ENCODE measurements around the gene PATJ.
A peak's percentile ranks its signal among the peaks of the same experiment; 100 is the strongest.
"Not testable (repeated sequence)": the region's sequence is repeated elsewhere in the genome, so short reads cannot be mapped to it uniquely, and the experiment has no call there.

PATJ gene

DNA sequence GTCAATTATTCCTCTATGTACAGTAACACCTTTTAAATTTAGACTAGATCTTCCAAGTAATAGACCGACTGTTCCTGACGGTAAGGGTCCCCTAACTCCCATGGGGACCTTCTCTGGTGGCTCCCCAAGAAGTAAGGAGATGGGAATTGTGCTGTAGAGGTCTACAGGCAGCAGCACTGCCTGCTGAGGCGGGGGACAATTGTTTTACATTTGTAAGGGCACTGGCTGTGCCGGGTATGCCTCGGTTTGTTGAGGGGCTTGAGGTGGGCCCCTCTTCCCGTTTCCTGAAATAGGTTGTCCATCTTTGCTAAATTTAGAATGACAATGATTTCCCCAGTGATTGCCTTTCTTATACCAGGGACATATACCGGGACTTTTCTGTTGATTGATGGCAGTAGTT lies 439.3 kb downstream of the PATJ start:
- DNase-seq = no peak

- DNase-seq = not testable (repeated sequence)
Measured at GRCh38 chr1:62182157-62182556, 439.9 kb downstream of the PATJ start.

- not testable (repeated sequence) for DNase-seq
Measured at GRCh38 chr1:62183164-62184020, 441.1 kb downstream of the PATJ start.

GRCh38 chr1:62184336-62184735 lies 442.1 kb downstream of the PATJ start:
- no peak for DNase-seq

GRCh38 chr1:62185233-62185632 lies 443.0 kb downstream of the PATJ start:
- DNase-seq = not testable (repeated sequence)

DNA sequence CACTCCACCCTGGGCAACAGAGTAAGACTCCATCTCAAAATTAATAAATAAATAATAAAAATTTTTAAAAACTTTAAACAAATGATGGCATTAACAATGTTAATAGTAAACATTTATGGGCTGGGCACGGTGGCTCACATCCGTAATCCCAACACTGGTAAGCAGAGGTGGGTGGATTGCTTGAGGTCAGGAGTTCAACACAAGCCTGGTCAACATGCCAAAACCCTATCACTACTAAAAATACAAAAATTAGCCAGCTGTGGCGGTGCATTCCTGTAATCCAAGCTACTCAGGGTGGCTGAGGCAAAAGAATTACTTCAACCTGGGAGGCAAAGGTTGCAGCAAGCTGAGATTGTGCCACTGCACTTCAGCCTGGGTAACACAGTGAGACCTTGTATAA lies 443.4 kb downstream of the PATJ start:
- no peak for DNase-seq

DNA sequence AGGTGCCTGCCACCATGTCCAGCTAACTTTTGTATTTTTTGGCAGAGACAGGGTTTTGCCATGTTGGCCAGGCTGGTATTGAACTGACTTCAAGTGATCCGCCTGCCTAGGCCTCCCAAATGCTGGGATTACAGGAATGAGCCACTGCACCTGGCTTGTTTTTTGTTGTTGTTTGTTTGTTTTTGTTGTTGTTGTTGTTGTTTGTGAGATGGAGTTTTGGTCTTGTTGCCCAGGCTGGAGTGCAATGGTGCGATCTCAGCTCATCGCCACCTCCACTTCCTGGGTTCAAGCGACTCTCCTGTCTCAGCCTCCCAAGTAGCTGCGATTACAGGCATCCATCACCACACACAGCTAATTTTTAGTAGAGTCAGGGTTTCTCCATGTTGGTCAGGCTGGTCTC lies 445.3 kb downstream of the PATJ start:
- no peak for DNase-seq

DNA sequence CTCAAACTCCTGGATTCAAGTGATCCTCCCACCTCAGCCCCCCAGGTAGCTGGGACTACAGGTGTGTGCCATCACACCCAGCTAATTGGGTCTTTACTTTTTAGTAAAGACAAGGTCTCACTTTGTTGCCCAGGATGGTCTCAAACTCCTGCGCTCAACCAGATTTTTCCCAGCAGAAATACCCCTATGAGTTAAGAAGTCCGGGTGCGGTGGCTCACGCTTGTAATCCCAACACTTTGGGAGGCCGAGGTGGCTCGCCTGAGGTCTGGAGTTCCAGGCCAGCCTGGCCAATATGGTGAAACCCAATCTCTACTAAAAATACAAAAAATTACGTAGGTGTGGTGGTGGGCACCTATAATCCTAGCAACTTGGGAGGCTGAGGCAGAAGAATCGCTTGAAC lies 445.8 kb downstream of the PATJ start:
- DNase-seq = no peak

- DNase-seq = no peak
Measured at GRCh38 chr1:62194651-62195544, 452.6 kb downstream of the PATJ start, which contains the start of gene L1TD1. TSS of gene L1TD1 (plus strand) at chr1:62194849. CDS start at chr1:62206629, 11,780 bp downstream.

GRCh38 chr1:62196086-62196690 lies 453.9 kb downstream of the PATJ start:
- no peak for DNase-seq

GRCh38 chr1:62198069-62198780 lies 455.9 kb downstream of the PATJ start:
- DNase-seq = no peak

GRCh38 chr1:62198781-62199125 lies 456.5 kb downstream of the PATJ start:
- no peak for DNase-seq

GRCh38 chr1:62207187-62207586 lies 464.9 kb downstream of the PATJ start:
- no peak for DNase-seq

DNA sequence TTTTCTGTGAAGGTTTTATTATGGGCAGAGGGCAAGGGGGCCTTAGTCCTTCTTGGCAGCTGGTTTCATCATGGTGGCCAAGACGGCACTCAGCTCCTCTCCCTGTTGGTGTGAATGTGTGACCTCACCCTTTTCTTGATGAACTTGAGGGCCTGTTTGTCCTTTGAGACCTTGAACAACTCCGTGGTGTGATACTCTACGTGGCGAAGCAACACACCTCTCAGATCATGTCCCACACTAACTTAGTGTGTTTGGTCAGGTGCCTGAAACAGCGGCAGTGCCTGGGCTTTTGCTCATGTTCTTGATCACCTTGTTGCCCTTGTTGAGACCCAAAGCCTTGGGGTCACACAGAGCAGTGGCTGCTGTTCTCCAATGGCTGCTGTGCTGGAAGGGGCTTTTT lies 465.8 kb downstream of the PATJ start:
- DNase-seq = no peak

GRCh38 chr1:62208970-62209369 lies 466.7 kb downstream of the PATJ start:
- DNase-seq = no peak

DNA sequence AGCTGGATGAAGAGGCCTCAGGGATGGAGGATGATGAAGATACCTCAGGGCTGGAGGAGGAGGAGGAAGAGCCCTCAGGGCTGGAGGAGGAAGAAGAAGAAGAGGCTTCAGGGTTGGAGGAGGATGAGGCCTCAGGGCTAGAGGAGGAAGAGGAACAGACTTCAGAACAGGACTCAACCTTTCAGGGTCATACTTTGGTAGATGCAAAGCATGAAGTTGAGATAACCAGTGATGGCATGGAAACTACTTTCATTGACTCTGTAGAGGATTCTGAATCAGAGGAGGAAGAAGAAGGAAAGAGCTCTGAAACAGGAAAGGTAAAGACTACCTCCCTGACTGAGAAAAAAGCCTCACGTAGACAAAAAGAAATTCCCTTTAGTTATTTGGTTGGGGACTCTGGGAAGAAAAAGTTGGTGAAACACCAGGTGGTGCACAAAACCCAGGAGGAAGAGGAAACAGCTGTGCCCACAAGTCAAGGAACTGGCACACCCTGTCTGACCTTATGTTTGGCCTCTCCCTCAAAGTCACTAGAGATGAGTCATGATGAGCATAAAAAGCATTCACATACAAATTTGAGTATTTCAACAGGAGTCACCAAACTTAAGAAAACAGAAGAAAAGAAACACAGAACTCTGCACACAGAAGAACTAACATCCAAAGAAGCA lies 467.8 kb downstream of the PATJ start:
- peak; percentile 60 for DNase-seq

- no peak for DNase-seq
Measured at GRCh38 chr1:62210960-62211359, 468.7 kb downstream of the PATJ start.

DNA sequence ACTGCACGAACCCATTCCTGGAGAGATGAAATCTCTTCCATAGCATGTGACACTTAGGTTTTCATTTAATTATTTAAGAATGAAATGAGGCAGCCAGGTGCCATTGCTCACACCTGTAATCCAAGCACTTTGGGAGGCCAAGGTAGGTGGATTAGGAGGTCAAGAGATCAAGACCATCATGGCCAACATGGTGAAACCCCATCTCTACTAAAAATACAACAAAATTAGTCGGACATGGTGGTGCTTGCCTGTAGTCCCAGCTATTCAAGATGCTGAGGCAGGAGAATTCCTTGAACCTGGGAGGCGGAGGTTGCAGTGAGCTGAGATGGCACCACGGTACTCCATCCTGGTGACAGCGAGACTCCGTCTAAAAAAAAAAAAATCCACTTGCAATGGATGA lies 470.1 kb downstream of the PATJ start:
- DNase-seq = no peak

DNA sequence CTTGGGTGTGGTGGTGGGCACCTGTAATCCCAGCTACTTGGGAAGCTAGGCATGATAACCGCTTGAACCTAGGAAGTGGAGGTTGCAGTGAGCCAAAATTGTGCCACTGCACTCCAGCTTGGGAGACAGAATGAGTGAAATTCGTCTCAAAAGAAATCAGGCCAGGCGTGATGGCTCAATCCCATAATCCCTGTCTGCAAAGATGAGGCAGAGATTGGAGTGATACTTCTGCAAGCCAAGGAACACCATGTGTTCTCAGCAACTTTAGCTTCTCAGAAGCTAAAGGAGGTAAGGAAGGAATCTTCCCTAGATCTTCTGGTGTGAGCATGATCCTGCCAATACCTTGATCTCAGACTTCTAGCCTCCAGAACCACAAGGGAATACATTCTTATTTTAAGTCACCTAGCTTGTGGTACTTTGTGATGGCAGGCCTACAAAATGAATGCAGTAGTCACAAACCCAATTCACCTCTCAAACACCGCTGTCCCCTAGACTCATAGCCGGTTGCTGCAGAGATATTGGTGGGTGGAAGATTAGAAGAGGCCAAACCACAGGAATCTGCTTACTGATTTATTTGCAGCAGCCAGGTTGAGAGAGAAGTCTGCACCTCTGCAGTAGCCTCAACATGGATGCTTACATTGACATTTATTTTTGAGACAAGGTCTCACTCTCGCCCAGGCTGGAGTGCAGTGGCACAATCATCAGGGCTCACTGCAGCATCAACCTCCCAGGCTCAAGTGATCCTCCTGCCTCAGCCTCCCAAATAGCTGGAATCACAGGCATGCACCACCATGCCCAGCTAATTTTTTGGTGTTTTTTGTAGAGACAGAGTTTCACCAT lies 471.0 kb downstream of the PATJ start:
- DNase-seq = no peak

- no peak for DNase-seq
Measured at GRCh38 chr1:62218604-62219003, 476.3 kb downstream of the PATJ start.

GRCh38 chr1:62220456-62220855 lies 478.2 kb downstream of the PATJ start:
- DNase-seq = not testable (repeated sequence)
